Stimulated activated effector memory CD8-positive, alpha-beta T cell treated with anti-CD3 and anti-CD28 coated beads, Interleukin-12 subunit alpha, Interleukin-12 subunit beta, amount 100 ng/mL, for 72 hours (primary cell): Measurements from ENCODE around the gene RAB13.
"Not testable (repeated sequence)": the region's sequence is repeated elsewhere in the genome, so short reads cannot be mapped to it uniquely, and the experiment has no call there.

Experiments
- ATAC-seq: fragments of 150-1000 bp; cut with Tn5 transposase; 2 replicates; pipeline ENCODE4 v1.10.0; 2021
- DNase-seq, 2 donors: peaks; one replicate each; pipeline ENCODE4 v3.0.0; 2021 to 2022; ENCODE audit warnings: low spot score in 2 of 2
- H3K27ac Mint-ChIP-seq: one replicate; pipeline ENCODE4 v1.8.0; 2022; ENCODE audit warnings: mild to moderate bottlenecking, mixed read lengths
- H3K36me3 Mint-ChIP-seq: one replicate; pipeline ENCODE4 v1.8.0; 2022; ENCODE audit warnings: mild to moderate bottlenecking, mixed read lengths
- H3K4me1 Mint-ChIP-seq: one replicate; pipeline ENCODE4 v1.8.0; 2022; ENCODE audit warnings: mixed read lengths
- H3K4me3 Mint-ChIP-seq: one replicate; pipeline ENCODE4 v1.8.0; 2022; ENCODE audit warnings: mild to moderate bottlenecking, mixed read lengths
- H3K9me3 Mint-ChIP-seq: one replicate; pipeline ENCODE4 v1.8.0; 2022; ENCODE audit warnings: mixed read lengths

The RAB13 gene

GRCh38 chr1:153985941-153986761 is at the start of gene RAB13:
TSS of gene RAB13 (minus strand) at chr1:153986339. CDS start at chr1:153986236, 103 bp downstream.
- ATAC-seq (no peak), DNase-seq (no peak)
- Mint-ChIP-seq H3K4me1 (peaks cover 43% of the 10 kb centered on the region), H3K9me3 (no peaks in the 10 kb centered on the region), H3K4me3 (peak within 1 kb of the TSS; percentile 61), H3K27ac (peak within 1 kb of the TSS; percentile 84), H3K36me3 (peaks cover 19% of the 10 kb centered on the region)

GRCh38 chr1:154033697-154034096 is 47.6 kb upstream of the RAB13 start:
- not testable (repeated sequence) for DNase-seq, H3K4me3 Mint-ChIP-seq, H3K27ac Mint-ChIP-seq, H3K36me3 Mint-ChIP-seq, H3K4me1 Mint-ChIP-seq, H3K9me3 Mint-ChIP-seq, ATAC-seq

DNA sequence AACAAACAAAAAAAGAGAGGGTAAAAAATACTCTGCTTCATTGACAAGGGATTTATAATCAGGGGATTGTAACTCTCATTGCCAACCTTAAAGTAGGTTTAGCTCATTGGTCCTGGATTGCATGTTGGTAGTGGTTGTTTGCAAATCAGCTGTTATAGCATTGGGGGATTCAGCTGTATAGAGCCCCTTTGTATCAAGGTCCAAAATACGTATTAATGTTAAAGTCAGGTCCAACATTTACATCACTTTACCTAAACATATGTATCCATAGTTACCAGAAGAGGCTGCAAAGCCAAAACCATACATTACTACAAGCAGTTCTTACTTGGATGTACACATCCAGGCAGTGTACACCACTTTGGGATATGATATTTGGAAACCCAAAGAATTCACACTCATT is 33.8 kb upstream of the RAB13 start:
- ATAC-seq (no peak), DNase-seq (no peak)
- H3K4me3 Mint-ChIP-seq, result no peak overlapping the region
- H3K27ac Mint-ChIP-seq, result no peak overlapping the region
- no peaks in the 10 kb centered on the region for H3K9me3 Mint-ChIP-seq
- no peaks in the 10 kb centered on the region for H3K4me1 Mint-ChIP-seq
- no peaks in the 10 kb centered on the region for H3K36me3 Mint-ChIP-seq

DNA sequence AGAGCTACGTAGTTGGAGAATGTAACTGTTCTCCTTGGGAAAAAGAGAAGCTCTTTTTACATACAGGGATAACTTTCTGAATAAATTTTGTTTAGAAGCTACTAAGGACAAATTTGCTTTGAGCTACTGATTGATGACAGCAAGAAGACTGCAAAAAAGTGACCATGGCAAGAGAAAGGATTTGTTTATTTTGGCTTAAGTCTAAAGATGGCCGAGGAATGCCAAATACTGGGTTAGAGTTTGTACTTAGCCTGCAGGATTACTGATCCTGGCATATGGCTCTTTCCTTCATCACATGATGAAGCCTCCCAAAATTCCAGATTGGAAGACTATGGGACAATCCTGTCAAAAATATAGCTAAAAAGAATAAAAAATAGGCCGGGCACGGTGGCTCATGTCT is 33.1 kb upstream of the RAB13 start:
- no peaks in the 10 kb centered on the region for H3K36me3 Mint-ChIP-seq
- no peak overlapping the region for H3K27ac Mint-ChIP-seq
- ATAC-seq, result no peak
- H3K9me3 Mint-ChIP-seq, result no peaks in the 10 kb centered on the region
- H3K4me3 Mint-ChIP-seq, result no peak overlapping the region
- H3K4me1 Mint-ChIP-seq, result no peaks in the 10 kb centered on the region
- DNase-seq, result no peak

DNA sequence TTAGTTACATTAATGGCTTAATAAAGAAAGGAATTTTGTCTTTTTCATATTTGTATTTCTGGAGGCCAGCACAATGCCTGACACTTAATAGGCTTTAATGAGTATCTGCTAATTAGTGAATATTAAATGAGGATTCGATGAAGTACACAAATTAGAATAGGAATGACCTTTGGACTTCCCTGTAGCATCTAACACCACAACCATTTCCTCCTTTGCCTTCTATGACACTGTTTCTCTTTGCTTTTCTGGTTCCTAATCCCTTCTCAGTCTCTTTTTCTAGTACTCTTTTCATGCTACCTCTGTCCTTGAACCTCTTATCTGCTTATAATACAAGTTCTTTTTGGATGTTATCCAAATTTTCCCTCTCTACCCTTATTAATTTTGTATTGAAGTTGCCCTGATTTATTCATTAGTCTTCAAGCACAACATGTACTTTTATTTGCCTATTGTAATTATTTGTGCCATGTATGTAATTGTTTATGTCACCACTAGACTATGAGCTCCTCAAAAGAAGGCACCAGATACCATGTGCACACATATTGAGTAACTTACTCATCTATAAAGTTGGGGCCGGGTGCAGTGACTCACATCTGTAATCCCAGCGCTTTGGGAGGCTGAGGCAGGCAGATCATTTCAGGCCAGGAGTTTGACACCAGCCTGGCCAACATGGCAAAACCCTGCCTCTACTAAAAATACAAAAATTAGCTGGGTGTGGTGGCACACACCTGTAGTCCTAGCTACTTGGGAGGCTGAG is 28.2 kb upstream of the RAB13 start:
- Mint-ChIP-seq H3K27ac (no peak overlapping the region), H3K36me3 (no peaks in the 10 kb centered on the region), H3K4me1 (no peaks in the 10 kb centered on the region), H3K9me3 (no peaks in the 10 kb centered on the region), H3K4me3 (no peak overlapping the region)
- DNase-seq, result no peak
- peak; percentile 82 for ATAC-seq

- not testable (repeated sequence) for H3K27ac Mint-ChIP-seq, H3K4me3 Mint-ChIP-seq, H3K9me3 Mint-ChIP-seq, DNase-seq, H3K4me1 Mint-ChIP-seq, H3K36me3 Mint-ChIP-seq, ATAC-seq
Measured at GRCh38 chr1:154012543-154012942, 26.4 kb upstream of the RAB13 start.

GRCh38 chr1:154012129-154012528 is 26.0 kb upstream of the RAB13 start:
- no peak for DNase-seq
- ATAC-seq, result no peak
- no peak overlapping the region for H3K27ac Mint-ChIP-seq
- H3K4me3 Mint-ChIP-seq, result no peak overlapping the region
- no peaks in the 10 kb centered on the region for H3K9me3 Mint-ChIP-seq
- no peaks in the 10 kb centered on the region for H3K36me3 Mint-ChIP-seq
- H3K4me1 Mint-ChIP-seq, result no peaks in the 10 kb centered on the region

DNA sequence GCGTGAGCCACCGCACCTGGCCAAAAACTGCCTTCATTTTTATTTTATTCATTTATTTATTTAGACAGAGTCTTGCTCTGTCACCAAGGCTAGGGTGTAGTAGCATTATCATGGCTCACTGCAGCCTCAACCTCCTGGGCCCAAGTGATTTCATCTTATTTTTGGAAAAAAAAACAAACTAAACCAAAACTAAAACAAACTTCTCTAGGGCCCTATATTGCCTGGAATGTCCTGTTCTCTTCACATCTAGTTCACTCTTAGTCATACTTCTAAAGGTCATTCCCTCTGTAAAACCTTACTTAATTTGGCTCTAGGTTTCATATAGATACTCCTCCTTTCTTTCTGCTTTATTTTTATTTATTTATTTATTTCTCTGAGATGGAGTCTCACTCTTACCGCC is 20.0 kb upstream of the RAB13 start:
- Mint-ChIP-seq H3K27ac (no peak overlapping the region), H3K36me3 (no peaks in the 10 kb centered on the region), H3K4me1 (no peaks in the 10 kb centered on the region), H3K4me3 (no peak overlapping the region), H3K9me3 (no peaks in the 10 kb centered on the region)
- no peak for ATAC-seq
- DNase-seq, result no peak

DNA sequence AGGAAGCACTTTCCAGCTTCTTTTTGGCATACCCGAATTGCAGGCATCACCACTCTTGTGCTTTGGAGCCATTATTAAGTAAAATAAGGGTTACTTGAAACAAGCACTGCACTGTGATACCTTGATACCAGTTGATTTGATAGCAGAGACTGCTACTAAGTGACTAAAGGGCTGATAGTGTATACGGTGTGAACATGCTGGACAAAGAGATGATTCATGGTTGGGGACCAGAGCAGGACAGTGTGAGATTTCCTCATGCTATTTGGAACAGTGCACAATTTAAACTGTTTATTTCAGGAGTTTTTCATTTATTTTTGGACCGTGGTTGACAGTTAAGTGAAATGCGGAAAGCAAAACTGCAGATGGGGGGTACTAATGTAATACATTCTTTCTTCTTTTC is 14.3 kb upstream of the RAB13 start:
- no peaks in the 10 kb centered on the region for H3K9me3 Mint-ChIP-seq
- DNase-seq (no peak), ATAC-seq (no peak)
- H3K4me1 Mint-ChIP-seq, result no peaks in the 10 kb centered on the region
- H3K36me3 Mint-ChIP-seq, result peaks cover 22% of the 10 kb centered on the region
- no peak overlapping the region for H3K27ac Mint-ChIP-seq
- H3K4me3 Mint-ChIP-seq, result no peak overlapping the region

DNA sequence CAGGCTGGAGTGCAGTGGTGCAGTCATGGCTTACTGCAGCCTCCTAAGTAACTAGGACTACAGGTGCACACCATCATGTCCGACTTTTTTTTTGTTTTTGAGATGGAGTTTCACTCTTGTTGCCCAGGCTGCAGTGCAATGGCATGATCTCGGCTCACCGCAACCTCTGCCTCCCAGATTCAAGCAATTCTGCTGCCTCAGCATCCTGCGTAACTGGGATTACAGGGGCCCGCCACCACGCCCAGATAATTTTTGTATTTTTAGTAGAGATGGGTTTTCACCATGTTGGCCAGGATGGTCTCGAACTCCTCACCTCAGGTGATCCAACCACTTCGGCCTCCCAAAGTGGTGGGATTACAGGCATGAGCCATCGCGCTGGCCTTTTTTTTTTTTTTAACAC is 10.7 kb upstream of the RAB13 start:
- Mint-ChIP-seq H3K4me1 (peaks cover 16% of the 10 kb centered on the region), H3K36me3 (peaks cover 57% of the 10 kb centered on the region)
- H3K9me3 Mint-ChIP-seq, H3K27ac Mint-ChIP-seq, DNase-seq, H3K4me3 Mint-ChIP-seq, ATAC-seq: not testable (repeated sequence)

DNA sequence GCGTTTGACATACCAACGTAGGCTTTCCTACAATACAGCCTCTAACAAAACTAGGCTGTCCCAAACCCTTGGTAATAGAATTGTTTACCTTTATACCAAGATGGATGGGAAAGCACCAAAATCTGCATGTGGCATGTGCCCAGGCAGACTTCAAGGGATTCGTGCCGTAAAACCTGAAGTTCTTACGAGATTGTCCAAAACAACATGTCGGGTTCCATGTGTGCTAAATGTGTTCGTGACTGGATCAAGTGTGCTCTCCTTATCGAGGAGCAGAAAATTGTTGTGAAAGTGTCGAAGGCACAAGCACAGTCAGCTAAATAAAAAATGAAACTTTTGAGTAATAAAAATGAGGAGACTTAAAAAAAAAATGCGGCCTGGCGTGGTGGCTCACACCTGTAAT is 9.5 kb upstream of the RAB13 start:
- Mint-ChIP-seq H3K4me3 (no peak overlapping the region), H3K27ac (peak overlapping the region; percentile 23), H3K36me3 (peaks cover 70% of the 10 kb centered on the region), H3K9me3 (no peaks in the 10 kb centered on the region), H3K4me1 (peaks cover 26% of the 10 kb centered on the region)
- DNase-seq (no peak), ATAC-seq (no peak)

DNA sequence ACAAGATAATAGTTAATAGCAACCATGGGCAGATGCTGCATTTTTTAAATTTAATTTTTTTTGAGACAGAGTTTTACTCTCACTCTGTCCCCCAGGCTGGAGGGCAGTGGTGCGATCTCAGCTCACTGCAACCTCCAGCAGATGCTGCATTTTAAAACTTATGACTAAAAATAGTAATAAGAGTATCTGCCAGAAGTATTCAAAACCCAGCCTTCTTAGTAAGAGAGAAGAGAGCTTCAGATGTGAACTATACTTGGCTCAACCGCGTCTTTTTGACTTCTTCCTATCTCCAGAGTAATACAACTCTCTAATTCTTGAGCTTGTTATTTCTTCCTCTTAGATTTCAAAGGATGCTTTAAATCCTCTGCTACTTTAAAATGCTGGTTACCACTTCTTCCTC is 9.1 kb upstream of the RAB13 start:
- H3K36me3 Mint-ChIP-seq, result peaks cover 74% of the 10 kb centered on the region
- H3K4me3 Mint-ChIP-seq, result no peak overlapping the region
- no peak for ATAC-seq
- H3K4me1 Mint-ChIP-seq, result peaks cover 31% of the 10 kb centered on the region
- DNase-seq, result no peak
- no peaks in the 10 kb centered on the region for H3K9me3 Mint-ChIP-seq
- peak overlapping the region; percentile 23 for H3K27ac Mint-ChIP-seq

GRCh38 chr1:153991806-153992205 is 5.7 kb upstream of the RAB13 start:
- H3K9me3 Mint-ChIP-seq, result no peaks in the 10 kb centered on the region
- peaks cover 42% of the 10 kb centered on the region for H3K4me1 Mint-ChIP-seq
- H3K4me3 Mint-ChIP-seq, result peak overlapping the region; percentile 88
- ATAC-seq (no peak), DNase-seq (no peak)
- H3K27ac Mint-ChIP-seq, result peak overlapping the region; percentile 99
- peaks cover 70% of the 10 kb centered on the region for H3K36me3 Mint-ChIP-seq

GRCh38 chr1:153991151-153991630 is 5.1 kb upstream of the RAB13 start:
- Mint-ChIP-seq H3K4me1 (peaks cover 48% of the 10 kb centered on the region), H3K4me3 (peak overlapping the region; percentile 88), H3K27ac (peak overlapping the region; percentile 99), H3K36me3 (peaks cover 64% of the 10 kb centered on the region), H3K9me3 (no peaks in the 10 kb centered on the region)
- ATAC-seq (no peak), DNase-seq (no peak)

- peak; percentile 71 to 94 for DNase-seq
- peak; percentile 95 for ATAC-seq
- Mint-ChIP-seq H3K4me1 (peaks cover 53% of the 10 kb centered on the region), H3K36me3 (peaks cover 59% of the 10 kb centered on the region), H3K27ac (peak within 1 kb of the TSS; percentile 99), H3K9me3 (no peaks in the 10 kb centered on the region), H3K4me3 (peak within 1 kb of the TSS; percentile 88)
Measured at GRCh38 chr1:153990468-153991150, 4.5 kb upstream of the RAB13 start, which contains the start of gene RPS27. TSS of gene RPS27 (plus strand) at chr1:153990762. CDS start at chr1:153990797, 35 bp downstream.
